Measurements from ENCODE around the gene TMEM219. TPM values are rescaled to one million over a fixed set of nuclear protein-coding genes. Genes with fewer than 3 reads are reported as not detected.
A peak's percentile ranks its signal among the peaks of the same experiment; 100 is the strongest.

TMEM219 gene
- total RNA-seq, 1 donor from 2014 or later = 119 TPM

- peaks cover 30% of the 10 kb centered on the region for H3K4me1 Mint-ChIP-seq (ENCODE audit: unreplicated experiment)
- no peak for TF ChIP-seq CTCF (IDR thresholded peaks at IDR 0.05)
- peak within 1 kb of the TSS; percentile 98 for H3K4me3 Mint-ChIP-seq (ENCODE audit: unreplicated experiment)
- DNase-seq (ENCODE audit: extremely low spot score, unreplicated experiment) = peak; percentile 100
- H3K9me3 Mint-ChIP-seq (ENCODE audit: unreplicated experiment) = no peaks in the 10 kb centered on the region
- peaks cover 15% of the 10 kb centered on the region for H3K36me3 Mint-ChIP-seq (ENCODE audit: unreplicated experiment)
- H3K27ac Mint-ChIP-seq (ENCODE audit: unreplicated experiment) = peak within 1 kb of the TSS; percentile 94
- no peaks in the 10 kb centered on the region for H3K27me3 Mint-ChIP-seq (ENCODE audit: unreplicated experiment)
Measured at GRCh38 chr16:29973384-29974246, 11.7 kb downstream of the TMEM219 start, which contains the start of gene TAOK2. Gene TAOK2, plus strand, starts transcription at chr16:29973868. Its CDS starts 3,905 bp downstream, at chr16:29977773.

- no peak for TF ChIP-seq CTCF (IDR thresholded peaks at IDR 0.05)
- Mint-ChIP-seq H3K27me3 (ENCODE audit: unreplicated experiment) (no peaks in the 10 kb centered on the region), H3K4me1 (ENCODE audit: unreplicated experiment) (peaks cover 30% of the 10 kb centered on the region), H3K36me3 (ENCODE audit: unreplicated experiment) (peaks cover 19% of the 10 kb centered on the region), H3K9me3 (ENCODE audit: unreplicated experiment) (no peaks in the 10 kb centered on the region), H3K4me3 (ENCODE audit: unreplicated experiment) (peak overlapping the region; percentile 98), H3K27ac (ENCODE audit: unreplicated experiment) (peak overlapping the region; percentile 94)
- no peak for DNase-seq (ENCODE audit: extremely low spot score, unreplicated experiment)
Measured at GRCh38 chr16:29974291-29975133, 12.6 kb downstream of the TMEM219 start.

- DNase-seq (ENCODE audit: extremely low spot score, unreplicated experiment) = no peak
- no peaks in the 10 kb centered on the region for H3K27me3 Mint-ChIP-seq (ENCODE audit: unreplicated experiment)
- peaks cover 21% of the 10 kb centered on the region for H3K36me3 Mint-ChIP-seq (ENCODE audit: unreplicated experiment)
- peak overlapping the region; percentile 94 for H3K27ac Mint-ChIP-seq (ENCODE audit: unreplicated experiment)
- TF ChIP-seq CTCF (IDR thresholded peaks at IDR 0.05) = no peak
- peak overlapping the region; percentile 98 for H3K4me3 Mint-ChIP-seq (ENCODE audit: unreplicated experiment)
- no peaks in the 10 kb centered on the region for H3K9me3 Mint-ChIP-seq (ENCODE audit: unreplicated experiment)
- H3K4me1 Mint-ChIP-seq (ENCODE audit: unreplicated experiment) = peaks cover 30% of the 10 kb centered on the region
Measured at GRCh38 chr16:29975134-29975538, 13.3 kb downstream of the TMEM219 start.

- no peak for DNase-seq (ENCODE audit: extremely low spot score, unreplicated experiment)
- TF ChIP-seq CTCF (IDR thresholded peaks at IDR 0.05) = no peak
- H3K4me1 Mint-ChIP-seq (ENCODE audit: unreplicated experiment) = peaks cover 30% of the 10 kb centered on the region
- peaks cover 26% of the 10 kb centered on the region for H3K36me3 Mint-ChIP-seq (ENCODE audit: unreplicated experiment)
- peak overlapping the region; percentile 98 for H3K4me3 Mint-ChIP-seq (ENCODE audit: unreplicated experiment)
- H3K27ac Mint-ChIP-seq (ENCODE audit: unreplicated experiment) = peak overlapping the region; percentile 65
- no peaks in the 10 kb centered on the region for H3K27me3 Mint-ChIP-seq (ENCODE audit: unreplicated experiment)
- no peaks in the 10 kb centered on the region for H3K9me3 Mint-ChIP-seq (ENCODE audit: unreplicated experiment)
Measured at GRCh38 chr16:29975811-29976511, 14.1 kb downstream of the TMEM219 start.

All from osteocyte (in vitro differentiated cells).